ENCODE data around the gene PIGK.

- TF ChIP-seq RCOR1 (IDR thresholded peaks at IDR 0.05; ENCODE audit: insufficient replicate concordance, low read length), result no peak
- no peak for TF ChIP-seq POLR2A (IDR thresholded peaks at IDR 0.05; ENCODE audit: low read depth, low read length)
- TF ChIP-seq CHD1 (IDR thresholded peaks at IDR 0.05; ENCODE audit: low read depth, low read length), result no peak
- TF ChIP-seq CTCF (conservative IDR thresholded peaks at IDR 0.05; ENCODE audit: low read depth, low read length), result no peak
- no peak for TF ChIP-seq USF2 (IDR thresholded peaks at IDR 0.05; ENCODE audit: low read depth, low read length)
- no peak for TF ChIP-seq RAD21 (IDR thresholded peaks at IDR 0.05; ENCODE audit: low read length)
- TF ChIP-seq MAZ (IDR thresholded peaks at IDR 0.05; ENCODE audit: borderline replicate concordance, low read depth, low read length), result no peak
Observed at GRCh38 chr1:77245830-77246229, 26.6 kb upstream of the PIGK start.

Measured in IMR-90 (cell line).